ENCODE measurements around the gene TVP23C. TPM values are rescaled to one million over a fixed set of nuclear protein-coding genes. Genes with fewer than 3 reads are reported as not detected.

TVP23C gene
- total RNA-seq = 4.9 and 11.5 TPM in 2 replicates

DNA sequence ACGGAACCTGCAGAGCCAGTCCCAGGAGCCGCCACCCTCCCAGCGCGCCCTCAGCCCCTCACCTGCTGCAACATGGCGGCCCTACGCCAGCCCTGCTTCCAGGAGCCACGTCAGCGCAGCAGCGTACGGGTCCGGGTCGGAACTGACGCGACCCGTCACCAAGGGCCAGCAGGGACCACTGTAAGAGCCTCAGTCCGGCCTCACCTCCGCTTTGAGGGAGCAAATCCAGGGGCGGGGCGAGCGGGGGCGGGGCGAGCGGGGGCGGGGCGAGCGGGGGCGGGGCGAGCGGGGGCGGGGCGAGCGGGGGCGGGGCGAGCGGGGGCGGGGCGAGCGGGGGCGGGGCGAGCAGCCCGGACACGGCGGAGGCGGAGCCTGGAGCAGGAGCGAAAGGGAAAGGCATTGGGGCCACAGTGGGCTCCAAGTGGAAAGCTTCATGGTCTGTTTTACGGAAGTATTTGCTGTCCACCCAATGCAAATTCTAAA lies at the start of gene TVP23C:
TVP23C (minus strand) TSS at position 109 of the 483 bp plus-strand sequence; CDS start at position 74, 35 bp downstream.

DNA sequence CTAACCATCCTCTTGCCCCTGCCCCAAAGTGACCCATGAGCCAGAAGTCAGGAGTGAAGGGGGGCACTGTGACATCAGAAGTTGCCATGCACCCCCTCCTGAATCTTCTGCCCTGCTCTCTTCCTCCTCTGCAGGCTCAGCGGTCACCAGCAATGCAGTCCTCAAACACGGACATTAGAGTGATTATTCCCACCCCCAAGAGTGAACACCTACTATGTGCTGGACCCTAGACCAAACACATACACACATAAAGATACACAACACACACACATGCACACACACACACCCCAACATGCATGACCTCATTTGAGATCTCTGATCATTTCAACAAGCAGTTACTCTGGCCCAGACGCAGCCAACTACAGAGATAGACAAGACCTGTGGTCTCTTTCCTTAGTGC lies 95.7 kb downstream of the TVP23C start, which contains the start of gene CDRT4:
CDRT4 (minus strand) TSS at position 30 of the 400 bp plus-strand sequence. CDS start 27,383 bp downstream, outside the sequence.

Other genes with a start within 250 kb of the TVP23C start
- not detected in 2 replicates for gene TEKT3, start 221.9 kb downstream of the TVP23C start, total RNA-seq
- gene CDRT4, start 95.9 kb downstream of the TVP23C start, total RNA-seq = not detected in 2 replicates
- not detected in 2 replicates for gene FBXW10B, start 56.2 kb upstream of the TVP23C start, total RNA-seq
- gene TRIM16, start 120.8 kb upstream of the TVP23C start, total RNA-seq = 26.0 and 82.1 TPM in 2 replicates
- gene ZNF286A, start 136.3 kb upstream of the TVP23C start, total RNA-seq = 20.7 and 21.5 TPM in 2 replicates
- gene TBC1D26, start 168.8 kb upstream of the TVP23C start, total RNA-seq = not detected in 2 replicates